ENCODE results near the gene IL31RA.
"Not testable (repeated sequence)": the region's sequence is repeated elsewhere in the genome, so short reads cannot be mapped to it uniquely, and the experiment has no call there.

Gene IL31RA

GRCh38 chr5:55927861-55928655 is 76.9 kb downstream of the IL31RA start:
- no peak overlapping the region for H3K27ac ChIP-seq (ENCODE audit: low read length)
- H3K4me3 ChIP-seq (ENCODE audit: low read depth in 1 of 2, low read length in 2 of 2): no peak overlapping the region
- no peaks in the 10 kb centered on the region for H3K27me3 ChIP-seq (ENCODE audit: low read depth, low read length)
- H3K36me3 ChIP-seq (ENCODE audit: control insufficient read depth in 1 of 2, insufficient read depth in 2 of 2, low read length in 2 of 2): no peaks in the 10 kb centered on the region
- peaks cover 0 to under 1% of the 10 kb centered on the region in 2 donors for H3K4me1 ChIP-seq (ENCODE audit: control insufficient read depth in 1 of 2, insufficient read depth in 2 of 2, low read length in 2 of 2)
- no peaks in the 10 kb centered on the region for H3K9me3 ChIP-seq (ENCODE audit: control insufficient read depth in 1 of 2, low read length in 2 of 2)

- Histone ChIP-seq H3K4me3 (ENCODE audit: low read depth in 1 of 2, low read length in 2 of 2) (no peak overlapping the region), H3K27me3 (ENCODE audit: low read depth, low read length) (no peaks in the 10 kb centered on the region), H3K27ac (ENCODE audit: low read length) (no peak overlapping the region), H3K4me1 (ENCODE audit: control insufficient read depth in 1 of 2, insufficient read depth in 2 of 2, low read length in 2 of 2) (no peaks in the 10 kb centered on the region), H3K9me3 (ENCODE audit: control insufficient read depth in 1 of 2, low read length in 2 of 2) (no peaks in the 10 kb centered on the region), H3K36me3 (ENCODE audit: control insufficient read depth in 1 of 2, insufficient read depth in 2 of 2, low read length in 2 of 2) (no peaks in the 10 kb centered on the region)
These were observed 78.1 kb downstream of the IL31RA start for GRCh38 chr5:55929020-55929799.

DNA sequence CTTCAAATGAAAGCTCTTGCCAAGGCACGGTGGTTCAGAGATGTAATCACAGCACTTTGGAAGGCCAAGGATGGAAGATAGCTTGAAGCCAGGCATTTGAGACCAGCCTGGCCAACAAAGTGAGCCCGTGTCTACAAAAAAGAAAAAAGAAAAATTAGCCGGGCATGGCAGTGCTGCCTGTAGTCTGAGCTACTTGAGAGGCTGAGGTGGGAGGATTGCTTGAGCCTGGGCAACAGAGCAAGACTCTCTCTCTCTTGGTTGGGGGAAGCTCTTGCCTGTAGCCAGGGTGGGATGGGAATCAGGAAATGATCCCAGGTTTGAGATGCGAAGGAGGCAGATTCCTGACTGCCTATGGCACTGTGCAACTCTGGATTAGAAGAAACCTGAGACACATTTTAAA is 81.5 kb downstream of the IL31RA start:
- Histone ChIP-seq H3K27me3 (ENCODE audit: low read depth, low read length) (no peaks in the 10 kb centered on the region), H3K27ac (ENCODE audit: low read length) (no peak overlapping the region), H3K4me3 (ENCODE audit: low read depth in 1 of 2, low read length in 2 of 2) (no peak overlapping the region), H3K36me3 (ENCODE audit: control insufficient read depth in 1 of 2, insufficient read depth in 2 of 2, low read length in 2 of 2) (peaks cover 0 to 12% of the 10 kb centered on the region in 2 donors), H3K9me3 (ENCODE audit: control insufficient read depth in 1 of 2, low read length in 2 of 2) (no peaks in the 10 kb centered on the region), H3K4me1 (ENCODE audit: control insufficient read depth in 1 of 2, insufficient read depth in 2 of 2, low read length in 2 of 2) (peaks cover 0 to 3% of the 10 kb centered on the region in 2 donors)

DNA sequence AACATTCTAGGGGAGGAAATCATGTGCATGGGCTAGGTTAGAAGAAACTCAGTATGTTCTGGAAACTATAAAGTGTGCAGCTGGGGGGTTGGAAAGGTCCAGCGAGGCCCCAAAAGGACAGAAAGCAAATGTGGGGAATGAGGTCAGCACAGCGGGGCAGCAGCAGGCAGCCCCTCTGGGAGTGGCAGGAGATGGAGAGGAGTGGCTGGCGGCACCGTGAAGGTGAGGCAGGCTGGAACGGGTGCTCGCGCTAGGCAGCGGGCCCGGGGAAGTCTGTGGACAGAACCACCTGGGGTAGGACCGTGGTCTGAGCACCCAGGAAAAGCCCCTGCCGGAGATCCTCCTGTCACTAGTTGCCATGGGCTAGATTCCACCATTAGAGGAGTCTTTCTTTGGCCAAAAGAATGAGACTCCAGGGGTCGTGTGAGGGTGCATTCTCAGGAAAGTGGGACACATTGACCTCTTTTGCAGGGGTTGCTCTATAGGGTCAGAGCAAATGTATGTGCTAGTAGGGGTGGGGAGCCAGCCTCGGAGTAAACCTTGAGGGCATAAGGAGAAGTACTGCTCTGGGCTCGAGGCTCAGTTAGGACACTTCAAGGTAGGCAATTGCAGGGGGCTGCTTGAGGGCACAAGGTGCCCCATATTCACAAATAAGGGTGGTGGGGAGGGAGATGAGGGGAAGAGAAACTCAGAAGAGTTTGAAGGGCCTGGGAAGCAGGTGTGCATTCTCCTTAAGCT is 82.4 kb downstream of the IL31RA start:
- peaks cover 0 to 3% of the 10 kb centered on the region in 2 donors for H3K4me1 ChIP-seq (ENCODE audit: control insufficient read depth in 1 of 2, insufficient read depth in 2 of 2, low read length in 2 of 2)
- no peaks in the 10 kb centered on the region for H3K27me3 ChIP-seq (ENCODE audit: low read depth, low read length)
- no peaks in the 10 kb centered on the region for H3K9me3 ChIP-seq (ENCODE audit: control insufficient read depth in 1 of 2, low read length in 2 of 2)
- H3K36me3 ChIP-seq (ENCODE audit: control insufficient read depth in 1 of 2, insufficient read depth in 2 of 2, low read length in 2 of 2): peaks cover 6 to 18% of the 10 kb centered on the region in 2 donors
- no peak overlapping the region for H3K27ac ChIP-seq (ENCODE audit: low read length)
- H3K4me3 ChIP-seq (ENCODE audit: low read depth in 1 of 2, low read length in 2 of 2): no peak overlapping the region

GRCh38 chr5:55934115-55934613 is 83.0 kb downstream of the IL31RA start:
- Histone ChIP-seq H3K4me1 (ENCODE audit: control insufficient read depth in 1 of 2, insufficient read depth in 2 of 2, low read length in 2 of 2) (peaks cover 0 to 3% of the 10 kb centered on the region in 2 donors), H3K27me3 (ENCODE audit: low read depth, low read length) (no peaks in the 10 kb centered on the region), H3K36me3 (ENCODE audit: control insufficient read depth in 1 of 2, insufficient read depth in 2 of 2, low read length in 2 of 2) (peaks cover 6 to 22% of the 10 kb centered on the region in 2 donors), H3K9me3 (ENCODE audit: control insufficient read depth in 1 of 2, low read length in 2 of 2) (no peaks in the 10 kb centered on the region), H3K27ac (ENCODE audit: low read length) (no peak overlapping the region), H3K4me3 (ENCODE audit: low read depth in 1 of 2, low read length in 2 of 2) (no peak overlapping the region)

GRCh38 chr5:55934720-55935119 is 83.6 kb downstream of the IL31RA start:
- H3K27ac ChIP-seq (ENCODE audit: low read length): no peak overlapping the region
- H3K4me1 ChIP-seq (ENCODE audit: control insufficient read depth in 1 of 2, insufficient read depth in 2 of 2, low read length in 2 of 2): peaks cover 0 to 3% of the 10 kb centered on the region in 2 donors
- H3K4me3 ChIP-seq (ENCODE audit: low read depth in 1 of 2, low read length in 2 of 2): no peak overlapping the region
- H3K27me3 ChIP-seq (ENCODE audit: low read depth, low read length): no peaks in the 10 kb centered on the region
- no peaks in the 10 kb centered on the region for H3K9me3 ChIP-seq (ENCODE audit: control insufficient read depth in 1 of 2, low read length in 2 of 2)
- H3K36me3 ChIP-seq (ENCODE audit: control insufficient read depth in 1 of 2, insufficient read depth in 2 of 2, low read length in 2 of 2): peaks cover 6 to 26% of the 10 kb centered on the region in 2 donors

DNA sequence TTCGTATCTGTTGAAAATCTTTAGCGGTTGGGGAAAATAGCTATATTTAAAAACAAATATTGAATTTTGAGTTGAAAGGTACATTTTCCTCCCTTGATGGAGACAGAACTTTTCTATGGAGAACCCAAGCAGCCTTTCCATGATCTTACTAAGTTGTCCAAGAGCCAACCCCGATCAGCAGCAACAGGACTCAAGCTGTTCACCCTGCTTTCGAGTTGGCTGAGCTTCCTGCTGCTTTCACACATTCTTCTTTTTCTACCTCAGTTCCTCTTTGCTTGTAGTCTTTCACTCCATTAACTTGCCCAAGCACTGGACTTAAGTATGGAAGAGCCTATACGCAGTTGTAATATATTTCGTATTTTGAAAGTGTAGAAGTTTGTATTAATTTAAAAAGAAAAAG is 84.2 kb downstream of the IL31RA start:
- Histone ChIP-seq H3K27ac (ENCODE audit: low read length) (no peak overlapping the region), H3K27me3 (ENCODE audit: low read depth, low read length) (no peaks in the 10 kb centered on the region), H3K4me3 (ENCODE audit: low read depth in 1 of 2, low read length in 2 of 2) (no peak overlapping the region), H3K4me1 (ENCODE audit: control insufficient read depth in 1 of 2, insufficient read depth in 2 of 2, low read length in 2 of 2) (peaks cover 0 to 3% of the 10 kb centered on the region in 2 donors), H3K36me3 (ENCODE audit: control insufficient read depth in 1 of 2, insufficient read depth in 2 of 2, low read length in 2 of 2) (peaks cover 6 to 31% of the 10 kb centered on the region in 2 donors), H3K9me3 (ENCODE audit: control insufficient read depth in 1 of 2, low read length in 2 of 2) (no peaks in the 10 kb centered on the region)

- Histone ChIP-seq H3K27ac (ENCODE audit: low read length) (no peak overlapping the region), H3K4me1 (ENCODE audit: control insufficient read depth in 1 of 2, insufficient read depth in 2 of 2, low read length in 2 of 2) (peaks cover 0 to 3% of the 10 kb centered on the region in 2 donors), H3K9me3 (ENCODE audit: control insufficient read depth in 1 of 2, low read length in 2 of 2) (no peaks in the 10 kb centered on the region), H3K4me3 (ENCODE audit: low read depth in 1 of 2, low read length in 2 of 2) (no peak overlapping the region), H3K27me3 (ENCODE audit: low read depth, low read length) (no peaks in the 10 kb centered on the region), H3K36me3 (ENCODE audit: control insufficient read depth in 1 of 2, insufficient read depth in 2 of 2, low read length in 2 of 2) (peaks cover 11 to 39% of the 10 kb centered on the region in 2 donors)
These were observed 85.0 kb downstream of the IL31RA start for GRCh38 chr5:55936100-55936693.

GRCh38 chr5:55937598-55937997 is 86.4 kb downstream of the IL31RA start:
- not testable (repeated sequence) for H3K4me3 ChIP-seq (ENCODE audit: low read depth in 1 of 2, low read length in 2 of 2); H3K27ac ChIP-seq (ENCODE audit: low read length); H3K9me3 ChIP-seq (ENCODE audit: control insufficient read depth in 1 of 2, low read length in 2 of 2); H3K4me1 ChIP-seq (ENCODE audit: control insufficient read depth in 1 of 2, insufficient read depth in 2 of 2, low read length in 2 of 2); H3K27me3 ChIP-seq (ENCODE audit: low read depth, low read length)
- H3K36me3 ChIP-seq (ENCODE audit: control insufficient read depth in 1 of 2, insufficient read depth in 2 of 2, low read length in 2 of 2): peaks cover 24 to 45% of the 10 kb centered on the region in 2 donors

- H3K4me1 ChIP-seq (ENCODE audit: control insufficient read depth in 1 of 2, insufficient read depth in 2 of 2, low read length in 2 of 2); H3K9me3 ChIP-seq (ENCODE audit: control insufficient read depth in 1 of 2, low read length in 2 of 2); H3K4me3 ChIP-seq (ENCODE audit: low read depth in 1 of 2, low read length in 2 of 2); H3K27me3 ChIP-seq (ENCODE audit: low read depth, low read length); H3K27ac ChIP-seq (ENCODE audit: low read length): not testable (repeated sequence)
- peaks cover 30 to 38% of the 10 kb centered on the region in 2 donors for H3K36me3 ChIP-seq (ENCODE audit: control insufficient read depth in 1 of 2, insufficient read depth in 2 of 2, low read length in 2 of 2)
These were observed 90.0 kb downstream of the IL31RA start for GRCh38 chr5:55941154-55941553.
